ENCODE measurements around the gene MAT2A.

Gene MAT2A

DNA sequence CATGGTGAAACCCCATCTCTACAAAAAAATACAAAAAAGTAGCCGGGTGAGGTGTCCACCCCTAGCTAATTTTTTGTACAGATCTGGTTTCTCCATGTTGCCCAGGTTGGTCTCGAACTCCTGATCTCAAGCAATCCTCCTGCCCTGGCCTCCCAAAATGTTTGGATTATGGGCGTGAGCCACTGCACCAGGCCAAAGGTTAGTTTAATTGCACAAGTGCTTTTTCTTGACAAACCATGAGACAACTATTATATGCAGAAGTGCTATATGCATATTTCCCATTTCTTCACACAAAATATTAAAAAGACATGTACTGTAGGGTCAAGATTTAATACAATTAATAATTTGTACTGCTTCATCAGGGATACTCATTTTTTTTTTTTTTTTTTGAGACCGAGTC, 27.3 kb downstream of the MAT2A start:
- no peak for DNase-seq (ENCODE audit: extremely low read depth, low read depth)
- TF ChIP-seq, protein P1, sequence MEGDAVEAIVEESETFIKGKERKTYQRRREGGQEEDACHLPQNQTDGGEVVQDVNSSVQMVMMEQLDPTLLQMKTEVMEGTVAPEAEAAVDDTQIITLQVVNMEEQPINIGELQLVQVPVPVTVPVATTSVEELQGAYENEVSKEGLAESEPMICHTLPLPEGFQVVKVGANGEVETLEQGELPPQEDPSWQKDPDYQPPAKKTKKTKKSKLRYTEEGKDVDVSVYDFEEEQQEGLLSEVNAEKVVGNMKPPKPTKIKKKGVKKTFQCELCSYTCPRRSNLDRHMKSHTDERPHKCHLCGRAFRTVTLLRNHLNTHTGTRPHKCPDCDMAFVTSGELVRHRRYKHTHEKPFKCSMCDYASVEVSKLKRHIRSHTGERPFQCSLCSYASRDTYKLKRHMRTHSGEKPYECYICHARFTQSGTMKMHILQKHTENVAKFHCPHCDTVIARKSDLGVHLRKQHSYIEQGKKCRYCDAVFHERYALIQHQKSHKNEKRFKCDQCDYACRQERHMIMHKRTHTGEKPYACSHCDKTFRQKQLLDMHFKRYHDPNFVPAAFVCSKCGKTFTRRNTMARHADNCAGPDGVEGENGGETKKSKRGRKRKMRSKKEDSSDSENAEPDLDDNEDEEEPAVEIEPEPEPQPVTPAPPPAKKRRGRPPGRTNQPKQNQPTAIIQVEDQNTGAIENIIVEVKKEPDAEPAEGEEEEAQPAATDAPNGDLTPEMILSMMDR (IDR thresholded peaks at IDR 0.05; ENCODE audit: low read depth, low read length, missing control alignments) = no peak
- H3K4me3 ChIP-seq (replicated peaks; ENCODE audit: low read depth, low read length) = no peak overlapping the region

DNA sequence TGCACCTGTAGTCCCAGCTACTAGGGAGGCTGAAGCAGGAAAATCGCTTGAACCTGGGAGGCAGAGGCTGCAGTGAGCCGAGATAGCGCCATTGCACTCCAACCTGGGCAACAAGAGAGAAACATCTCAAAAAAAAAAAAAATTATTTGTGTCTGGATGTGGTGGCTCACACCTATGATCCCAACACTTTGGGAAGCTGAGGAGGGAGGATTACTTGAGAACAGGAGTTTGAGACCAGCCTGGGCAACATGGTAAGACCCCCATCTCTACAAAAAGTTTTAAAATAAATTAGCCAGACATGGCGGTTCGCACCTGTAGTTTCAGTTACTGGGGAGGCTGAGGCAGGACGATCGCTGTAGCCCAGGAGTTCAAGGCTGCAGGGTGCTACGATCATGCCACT, 36.8 kb downstream of the MAT2A start:
- no peak for DNase-seq (ENCODE audit: extremely low read depth, low read depth)
- no peak overlapping the region for H3K4me3 ChIP-seq (replicated peaks; ENCODE audit: low read depth, low read length)
- TF ChIP-seq, protein P1 (IDR thresholded peaks at IDR 0.05; ENCODE audit: low read depth, low read length, missing control alignments) = no peak

DNA sequence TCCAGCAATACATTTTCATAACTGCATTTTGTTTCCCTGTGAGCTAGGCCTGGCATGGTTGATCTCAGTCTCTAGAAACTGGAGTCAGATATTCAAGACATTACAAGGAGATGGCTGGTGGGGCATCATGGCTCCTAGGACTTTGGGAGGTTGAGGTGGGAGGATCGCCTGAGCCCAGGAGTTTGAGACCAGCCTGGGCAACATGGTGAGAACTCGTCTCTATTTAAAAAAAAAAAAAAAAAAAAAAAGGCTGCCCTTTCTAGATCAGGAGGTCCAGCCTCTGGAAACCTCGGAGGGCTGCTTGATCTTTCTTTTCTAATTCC, 38.1 kb downstream of the MAT2A start:
- H3K4me3 ChIP-seq (replicated peaks; ENCODE audit: low read depth, low read length) = no peak overlapping the region
- DNase-seq (ENCODE audit: extremely low read depth, low read depth) = no peak
- TF ChIP-seq, protein P1 (IDR thresholded peaks at IDR 0.05; ENCODE audit: low read depth, low read length, missing control alignments) = no peak

DNA sequence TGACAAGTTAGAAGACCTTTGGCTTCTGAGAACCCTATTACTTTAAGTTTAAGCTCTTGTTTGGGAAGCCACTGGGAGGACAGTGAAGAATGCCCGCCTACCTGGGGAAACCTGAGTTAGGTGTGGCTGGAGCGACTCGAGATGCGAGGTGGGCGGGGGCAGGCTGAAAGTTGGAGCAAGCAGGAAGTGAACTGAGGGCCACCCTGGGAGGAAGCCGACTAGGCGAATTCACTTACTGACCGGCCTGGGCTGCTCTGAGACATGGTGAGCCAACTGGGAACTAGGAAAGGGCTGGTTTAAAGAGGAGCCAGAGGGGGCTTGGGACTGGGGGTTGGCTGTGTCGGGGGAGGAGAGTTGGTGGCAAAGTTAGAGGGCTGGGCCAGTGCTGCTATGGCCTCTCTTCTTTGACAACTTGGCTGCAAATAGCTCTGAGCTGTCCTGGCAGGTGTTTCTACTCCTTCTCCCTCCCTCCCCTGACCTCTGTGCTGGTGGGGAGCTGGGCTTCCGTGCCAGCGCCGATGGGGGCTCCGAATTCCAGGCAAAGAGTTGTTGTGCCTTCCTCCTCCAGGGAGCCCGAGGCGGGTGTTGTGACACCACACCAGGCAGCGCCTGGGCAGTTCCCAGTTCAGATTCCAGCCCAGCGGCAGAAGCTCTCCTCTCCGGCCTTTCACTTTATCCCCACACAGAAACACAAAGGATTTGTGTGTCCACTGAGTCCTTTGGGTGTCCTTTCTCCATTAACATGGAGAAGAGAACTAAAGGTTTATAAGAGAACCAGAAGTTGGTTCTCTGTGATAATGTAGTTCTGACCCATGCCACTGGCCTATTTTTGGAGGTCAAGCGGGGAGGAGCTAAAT, 38.6 kb downstream of the MAT2A start, which contains the start of gene VAMP8:
Gene VAMP8 (plus strand): TSS at position 201 of the 857 bp plus-strand sequence. CDS start 61 bp downstream, at position 262.
- TF ChIP-seq, protein P1 (IDR thresholded peaks at IDR 0.05; ENCODE audit: low read depth, low read length, missing control alignments) = no peak
- DNase-seq (ENCODE audit: extremely low read depth, low read depth) = no peak
- H3K4me3 ChIP-seq (replicated peaks; ENCODE audit: low read depth, low read length) = no peak within 1 kb of the TSS

DNA sequence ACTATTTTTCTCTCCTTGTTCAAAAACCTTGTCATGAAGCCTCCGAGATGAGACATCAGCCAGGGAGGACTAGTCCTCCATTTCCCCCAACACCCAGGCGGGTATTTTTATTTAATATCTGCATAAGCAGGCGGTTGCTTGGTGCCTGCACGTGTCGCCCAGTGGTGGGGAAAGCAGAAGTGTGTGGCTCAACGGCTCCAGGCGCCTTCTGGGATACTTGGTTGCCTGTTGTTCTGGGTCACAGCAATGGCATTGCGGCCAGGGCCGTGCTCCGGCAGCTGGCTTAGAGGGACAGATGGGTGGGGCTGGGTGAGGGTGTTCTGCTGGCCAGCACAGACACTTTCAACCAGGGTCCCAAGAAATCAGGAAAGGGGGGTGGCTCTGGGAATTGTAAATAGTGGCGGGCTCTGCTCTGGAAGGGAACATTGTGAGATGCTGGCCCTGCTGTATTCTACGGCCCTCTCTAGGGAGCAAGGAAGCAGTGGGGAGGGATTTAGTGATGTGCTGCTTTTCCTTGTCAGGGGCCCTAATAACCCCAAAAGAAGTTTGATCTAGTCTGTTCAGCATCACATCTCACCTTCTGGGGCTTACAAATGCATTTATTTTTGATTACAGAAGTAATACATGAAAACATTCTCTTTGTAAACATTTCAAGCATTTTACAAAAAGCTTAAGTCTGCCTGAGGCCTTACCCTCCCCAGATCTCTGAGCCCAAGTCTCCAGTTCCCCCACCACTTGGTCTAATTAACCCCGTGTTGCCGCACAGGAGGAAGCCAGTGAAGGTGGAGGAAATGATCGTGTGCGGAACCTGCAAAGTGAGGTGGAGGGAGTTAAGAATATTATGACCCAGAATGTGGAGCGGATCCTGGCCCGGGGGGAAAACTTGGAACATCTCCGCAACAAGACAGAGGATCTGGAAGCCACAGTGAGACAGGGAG, 39.5 kb downstream of the MAT2A start:
- TF ChIP-seq, protein P1 (IDR thresholded peaks at IDR 0.05; ENCODE audit: low read depth, low read length, missing control alignments) = no peak
- no peak overlapping the region for H3K4me3 ChIP-seq (replicated peaks; ENCODE audit: low read depth, low read length)
- no peak for DNase-seq (ENCODE audit: extremely low read depth, low read depth)

DNA sequence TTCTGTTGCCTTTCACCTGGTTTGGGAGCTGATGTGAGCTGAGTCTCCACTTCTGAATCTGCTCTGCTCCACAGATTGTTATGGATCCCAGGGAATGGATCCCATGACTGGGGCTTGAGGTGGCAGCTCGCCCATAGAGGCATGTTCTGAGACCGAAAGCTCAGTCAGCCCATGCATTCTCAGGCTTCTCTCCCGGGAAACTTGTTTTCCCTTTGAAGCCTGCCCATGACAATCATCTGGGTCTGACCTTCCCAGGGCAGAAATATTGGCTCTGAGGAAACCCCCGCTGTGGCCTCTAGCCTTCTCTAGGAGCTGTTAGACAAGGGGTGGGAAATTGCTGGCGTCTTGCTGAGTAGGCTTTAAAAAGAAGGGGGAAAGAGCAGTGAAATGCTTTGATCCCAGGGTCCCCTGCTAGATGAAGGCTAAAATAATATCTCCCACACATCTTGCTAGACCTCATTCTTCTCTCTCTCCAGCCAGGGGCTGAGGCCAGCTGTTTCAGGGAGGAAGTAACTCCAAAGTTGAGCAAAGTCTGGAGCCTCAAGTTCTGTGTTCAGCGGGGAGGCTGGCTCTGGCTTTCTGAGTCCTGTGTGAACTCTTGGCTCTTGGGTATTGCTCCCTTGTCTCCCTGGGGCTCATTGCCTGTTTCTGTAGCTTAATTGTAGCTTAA, 40.4 kb downstream of the MAT2A start:
- H3K4me3 ChIP-seq (replicated peaks; ENCODE audit: low read depth, low read length) = no peak overlapping the region
- no peak for DNase-seq (ENCODE audit: extremely low read depth, low read depth)
- TF ChIP-seq, protein P1 (IDR thresholded peaks at IDR 0.05; ENCODE audit: low read depth, low read length, missing control alignments) = no peak
